Activated CD8-positive, alpha-beta memory T cell treated with anti-CD3 and anti-CD28 coated beads for 1 hour (primary cell): ENCODE measurements around the gene HELZ2.
A peak's percentile ranks its signal among the peaks of the same experiment; 100 is the strongest.
"Not testable (repeated sequence)": the region's sequence is repeated elsewhere in the genome, so short reads cannot be mapped to it uniquely, and the experiment has no call there.

Experiments used
- DNase-seq, 2 donors: peaks; one replicate each; pipeline ENCODE4 v3.0.0-alpha.2; 2020; ENCODE audit warnings: low read depth in 1 of 2; ENCODE audit errors: extremely low read depth in 1 of 2

The HELZ2 gene

GRCh38 chr20:63579017-63579694, 5.1 kb upstream of the HELZ2 start:
- no peak for DNase-seq

GRCh38 chr20:63578224-63579016, 4.4 kb upstream of the HELZ2 start:
- no peak for DNase-seq

GRCh38 chr20:63577317-63577894, 3.4 kb upstream of the HELZ2 start:
- DNase-seq = no peak

GRCh38 chr20:63576311-63576710, 2.3 kb upstream of the HELZ2 start:
- DNase-seq = no peak

GRCh38 chr20:63574829-63575743, 1.0 kb upstream of the HELZ2 start:
- no peak for DNase-seq

GRCh38 chr20:63573647-63574131, 350 bp downstream of the HELZ2 start:
- no peak for DNase-seq

GRCh38 chr20:63572788-63573646, 1.0 kb downstream of the HELZ2 start:
- no peak for DNase-seq

- DNase-seq = no peak
Observed at GRCh38 chr20:63572071-63572787, 1.8 kb downstream of the HELZ2 start.

- not testable (repeated sequence) for DNase-seq
Observed at GRCh38 chr20:63571087-63571478, 3.0 kb downstream of the HELZ2 start.

GRCh38 chr20:63570281-63571086, 3.6 kb downstream of the HELZ2 start:
- no peak for DNase-seq

GRCh38 chr20:63568986-63569949, 4.8 kb downstream of the HELZ2 start:
- no peak for DNase-seq

- DNase-seq = no peak
Observed at GRCh38 chr20:63568170-63568981, 5.7 kb downstream of the HELZ2 start.

- peak in 1 of 2 donors; percentile 36 for DNase-seq
Observed at GRCh38 chr20:63567386-63568169, 6.5 kb downstream of the HELZ2 start.

GRCh38 chr20:63567136-63567385, 7.0 kb downstream of the HELZ2 start:
- no peak for DNase-seq

- no peak for DNase-seq
Observed at GRCh38 chr20:63566395-63567135, 7.5 kb downstream of the HELZ2 start.
